Activated CD8-positive, alpha-beta memory T cell treated with anti-CD3 and anti-CD28 coated beads, Interleukin-2, amount 10 ng/mL, durations not matched to agents 7 days and 5 days (primary cell): ENCODE measurements around the gene BTBD10. TPM values are rescaled to one million over a fixed set of nuclear protein-coding genes. Genes with fewer than 3 reads are reported as not detected.

Source experiments
- ATAC-seq: fragments of 150-1000 bp; cut with Tn5 transposase; one replicate; pipeline ENCODE4 v1.10.0; 2021; ENCODE audit warnings: moderate library complexity
- CTCF ChIA-PET: fragments of 350-600 bp; sonication (Branson Sonifier 250); formaldehyde crosslinking; loops from one replicate; lab custom pipeline; 2021; ENCODE audit warnings: antibody characterized with exemption; lab: Charles Lee
- DNase-seq: peaks from one replicate; pipeline ENCODE4 v3.0.0-alpha.2; 2020
- H3K27ac Mint-ChIP-seq: one replicate; pipeline ENCODE4 v1.8.0; 2021; ENCODE audit warnings: mild to moderate bottlenecking, mixed read lengths
- H3K27me3 Mint-ChIP-seq: one replicate; pipeline ENCODE4 v1.8.0; 2021; ENCODE audit warnings: mixed read lengths
- H3K36me3 Mint-ChIP-seq: one replicate; pipeline ENCODE4 v1.8.0; 2021; ENCODE audit warnings: mild to moderate bottlenecking, mixed read lengths
- H3K4me1 Mint-ChIP-seq: one replicate; pipeline ENCODE4 v1.8.0; 2021; ENCODE audit warnings: mixed read lengths
- H3K4me3 Mint-ChIP-seq: one replicate; pipeline ENCODE4 v1.8.0; 2021; ENCODE audit warnings: mild to moderate bottlenecking, moderate library complexity, mixed read lengths
- H3K9me3 Mint-ChIP-seq: one replicate; pipeline ENCODE4 v1.8.0; 2022; ENCODE audit warnings: low read depth, mixed read lengths
- total RNA-seq, 2 experiments: library from RNA; stranded (reverse); gene quantifications; one replicate each; pipeline ENCODE4 v1.2.3, GENCODE V29; 2021

The BTBD10 gene
- total RNA-seq, 2 experiments from 2014 or later = 19.5 to 23.9 TPM

- Mint-ChIP-seq H3K9me3 (no peaks in the 10 kb centered on the region), H3K4me3 (no peak overlapping the region), H3K4me1 (no peaks in the 10 kb centered on the region), H3K27ac (no peak overlapping the region), H3K36me3 (peaks cover 45% of the 10 kb centered on the region), H3K27me3 (no peaks in the 10 kb centered on the region)
- DNase-seq (no peak), ATAC-seq (no peak)
- CTCF ChIA-PET = interaction anchor here (1.9 kb wide), 1 partner anchor 11 kb away, joined by 5 read pairs; no protein-coding TSS in a partner anchor
Measured at GRCh38 chr11:13380731-13381130, 82.3 kb downstream of the BTBD10 start.

DNA sequence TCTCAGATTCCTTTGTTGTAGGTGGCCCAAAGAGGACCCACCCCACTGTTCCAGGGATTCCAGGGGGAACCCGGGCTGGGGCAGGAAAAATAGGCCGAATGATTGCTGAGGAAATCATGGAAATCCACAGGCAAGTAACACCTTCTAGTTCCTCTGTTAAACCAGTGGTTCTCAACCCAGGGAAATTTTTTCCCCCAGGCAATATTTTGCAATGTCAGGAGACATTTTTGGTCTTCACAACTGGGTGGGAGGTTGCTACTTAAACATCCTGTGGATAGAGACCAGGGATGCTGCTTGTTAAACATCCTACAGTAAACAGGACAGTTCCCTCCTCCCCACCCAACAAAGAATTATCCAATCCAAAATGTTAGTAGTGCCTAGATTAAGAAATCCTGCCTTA lies 84.7 kb downstream of the BTBD10 start:
- Mint-ChIP-seq H3K27me3 (no peaks in the 10 kb centered on the region), H3K9me3 (no peaks in the 10 kb centered on the region), H3K4me3 (no peak overlapping the region), H3K36me3 (peaks cover 52% of the 10 kb centered on the region), H3K27ac (no peak overlapping the region), H3K4me1 (no peaks in the 10 kb centered on the region)
- CTCF ChIA-PET = no interaction called here
- ATAC-seq (no peak), DNase-seq (no peak)

DNA sequence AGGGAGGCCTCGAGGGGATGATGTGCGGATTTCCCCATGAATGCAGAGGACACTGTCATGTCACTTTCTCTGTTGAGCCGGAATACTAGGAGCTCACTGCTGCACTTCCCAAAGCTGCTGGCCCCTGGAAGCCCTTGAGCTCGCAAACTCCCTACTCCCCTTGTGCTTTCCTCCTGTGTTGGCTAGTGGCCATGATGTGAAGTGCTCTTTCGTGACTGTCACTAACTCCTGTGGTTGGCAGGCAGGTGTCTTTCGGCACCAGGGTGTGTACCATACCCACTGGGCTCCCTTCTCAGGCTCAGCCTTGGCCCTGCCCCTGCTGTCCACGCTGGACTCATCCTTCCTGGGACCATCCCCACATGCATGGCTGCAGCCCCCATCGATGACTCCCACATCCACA lies 86.2 kb downstream of the BTBD10 start:
- CTCF ChIA-PET = no interaction called here
- no peak for DNase-seq
- Mint-ChIP-seq H3K27ac (no peak overlapping the region), H3K4me3 (no peak overlapping the region), H3K36me3 (peaks cover 47% of the 10 kb centered on the region), H3K27me3 (no peaks in the 10 kb centered on the region), H3K9me3 (no peaks in the 10 kb centered on the region), H3K4me1 (no peaks in the 10 kb centered on the region)
- no peak for ATAC-seq

DNA sequence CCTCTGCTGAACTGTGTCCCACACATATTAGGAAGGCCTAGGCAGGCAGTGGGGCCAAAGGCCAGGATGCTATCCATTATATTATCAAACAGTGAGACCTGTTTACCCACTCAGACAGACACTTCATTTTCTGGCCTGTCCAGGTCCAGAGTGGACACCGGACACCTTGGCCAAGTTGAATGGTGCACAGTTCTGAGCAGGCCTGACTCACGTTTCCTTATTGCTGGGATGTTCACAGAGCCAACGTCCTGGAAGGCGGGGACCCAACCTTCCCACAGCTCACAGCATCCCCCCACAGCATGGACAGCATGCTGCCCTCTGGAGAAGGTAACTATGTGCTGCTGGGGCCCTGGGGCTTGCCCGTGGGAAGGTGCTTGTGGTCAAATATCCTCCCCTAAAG lies 86.6 kb downstream of the BTBD10 start:
- no peaks in the 10 kb centered on the region for H3K27me3 Mint-ChIP-seq
- ATAC-seq = no peak
- H3K4me3 Mint-ChIP-seq = no peak overlapping the region
- H3K27ac Mint-ChIP-seq = no peak overlapping the region
- no peaks in the 10 kb centered on the region for H3K4me1 Mint-ChIP-seq
- H3K36me3 Mint-ChIP-seq = peaks cover 46% of the 10 kb centered on the region
- no peaks in the 10 kb centered on the region for H3K9me3 Mint-ChIP-seq
- CTCF ChIA-PET = interaction anchor here (1.0 kb wide), 1 partner anchor 13 kb away, joined by 3 read pairs; no protein-coding TSS in a partner anchor
- DNase-seq = no peak

DNA sequence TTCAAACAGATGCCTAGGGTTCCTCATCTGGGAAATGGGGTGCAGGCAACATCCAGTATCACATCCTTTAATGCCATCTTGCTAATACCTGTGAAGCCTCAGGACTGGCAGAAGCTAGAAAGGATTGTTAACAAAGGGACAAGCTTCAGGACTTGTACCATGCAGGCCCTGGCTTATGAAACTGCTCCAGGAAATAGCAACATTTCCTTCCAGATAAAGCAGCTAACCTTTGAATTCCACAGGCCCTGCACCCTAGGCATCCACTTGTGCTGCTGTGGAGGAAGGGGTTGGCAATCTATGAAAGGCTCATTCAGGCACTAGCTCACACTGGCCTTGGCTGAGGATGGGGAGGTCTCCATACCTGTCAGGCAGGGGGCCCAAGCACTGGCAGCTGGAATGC lies 87.2 kb downstream of the BTBD10 start:
- Mint-ChIP-seq H3K4me1 (no peaks in the 10 kb centered on the region), H3K4me3 (no peak overlapping the region), H3K27ac (no peak overlapping the region), H3K36me3 (peaks cover 40% of the 10 kb centered on the region), H3K9me3 (no peaks in the 10 kb centered on the region), H3K27me3 (no peaks in the 10 kb centered on the region)
- DNase-seq (no peak), ATAC-seq (no peak)
- CTCF ChIA-PET = interaction anchor here (1.0 kb wide), 1 partner anchor 13 kb away, joined by 3 read pairs; no protein-coding TSS in a partner anchor

DNA sequence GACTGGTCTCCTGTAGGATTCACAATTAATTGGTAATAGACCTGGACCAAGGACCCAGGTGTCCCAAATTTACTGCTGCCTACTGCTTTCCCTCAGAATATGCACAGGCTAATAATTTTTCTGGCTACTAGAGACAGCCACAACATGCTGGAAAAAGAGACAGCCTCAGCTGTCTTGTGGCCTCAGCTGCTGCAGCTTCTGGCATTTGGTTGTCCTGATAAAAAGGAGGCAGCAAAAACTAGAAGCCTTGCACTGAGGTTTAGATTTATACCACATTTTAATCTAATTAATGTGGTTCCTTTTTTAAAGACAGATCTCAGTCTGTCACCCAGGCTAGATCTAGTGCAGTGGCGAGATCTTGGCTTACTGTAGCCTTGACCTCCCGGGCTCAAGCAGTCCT lies 89.8 kb downstream of the BTBD10 start:
- ATAC-seq (no peak), DNase-seq (no peak)
- Mint-ChIP-seq H3K4me3 (no peak overlapping the region), H3K27me3 (no peaks in the 10 kb centered on the region), H3K27ac (no peak overlapping the region), H3K9me3 (no peaks in the 10 kb centered on the region), H3K36me3 (peaks cover 45% of the 10 kb centered on the region), H3K4me1 (no peaks in the 10 kb centered on the region)
- CTCF ChIA-PET = interaction anchor here (1.2 kb wide), 1 partner anchor 163 kb away, joined by 3 read pairs; no protein-coding TSS in a partner anchor

- Mint-ChIP-seq H3K36me3 (peaks cover 39% of the 10 kb centered on the region), H3K4me1 (no peaks in the 10 kb centered on the region), H3K4me3 (no peak overlapping the region), H3K27ac (no peak overlapping the region), H3K27me3 (no peaks in the 10 kb centered on the region), H3K9me3 (no peaks in the 10 kb centered on the region)
- DNase-seq = no peak
- CTCF ChIA-PET = interaction anchor here (1.3 kb wide), 1 partner anchor 126 kb away, joined by 4 read pairs; no protein-coding TSS in a partner anchor
- ATAC-seq = no peak
Measured at GRCh38 chr11:13368041-13368446, 95.0 kb downstream of the BTBD10 start.

DNA sequence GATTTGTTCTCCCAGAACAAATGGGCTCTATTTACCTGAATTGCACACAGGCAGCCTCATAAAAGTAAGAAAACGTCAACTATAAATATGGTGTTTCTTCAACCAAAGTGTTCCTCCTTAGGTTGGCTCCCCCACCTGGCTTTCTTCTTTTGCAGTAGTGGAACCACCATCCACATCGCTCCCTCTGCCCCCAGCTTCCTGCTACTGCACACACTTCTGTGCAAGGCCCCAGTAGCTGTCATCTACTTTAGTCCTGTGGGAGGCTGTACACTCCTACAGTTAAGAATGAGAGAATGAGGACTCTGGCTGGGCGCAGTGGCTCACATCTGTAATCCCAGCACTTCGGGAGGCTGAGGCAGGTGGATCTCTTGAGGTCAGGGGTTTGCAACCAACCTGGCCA lies 95.9 kb downstream of the BTBD10 start:
- no peak for ATAC-seq
- Mint-ChIP-seq H3K36me3 (peaks cover 42% of the 10 kb centered on the region), H3K27me3 (no peaks in the 10 kb centered on the region), H3K4me1 (no peaks in the 10 kb centered on the region), H3K27ac (no peak overlapping the region), H3K9me3 (no peaks in the 10 kb centered on the region), H3K4me3 (no peak overlapping the region)
- no peak for DNase-seq
- CTCF ChIA-PET = interaction anchor here (1.4 kb wide), 1 partner anchor 32 kb away, joined by 4 read pairs; no protein-coding TSS in a partner anchor

DNA sequence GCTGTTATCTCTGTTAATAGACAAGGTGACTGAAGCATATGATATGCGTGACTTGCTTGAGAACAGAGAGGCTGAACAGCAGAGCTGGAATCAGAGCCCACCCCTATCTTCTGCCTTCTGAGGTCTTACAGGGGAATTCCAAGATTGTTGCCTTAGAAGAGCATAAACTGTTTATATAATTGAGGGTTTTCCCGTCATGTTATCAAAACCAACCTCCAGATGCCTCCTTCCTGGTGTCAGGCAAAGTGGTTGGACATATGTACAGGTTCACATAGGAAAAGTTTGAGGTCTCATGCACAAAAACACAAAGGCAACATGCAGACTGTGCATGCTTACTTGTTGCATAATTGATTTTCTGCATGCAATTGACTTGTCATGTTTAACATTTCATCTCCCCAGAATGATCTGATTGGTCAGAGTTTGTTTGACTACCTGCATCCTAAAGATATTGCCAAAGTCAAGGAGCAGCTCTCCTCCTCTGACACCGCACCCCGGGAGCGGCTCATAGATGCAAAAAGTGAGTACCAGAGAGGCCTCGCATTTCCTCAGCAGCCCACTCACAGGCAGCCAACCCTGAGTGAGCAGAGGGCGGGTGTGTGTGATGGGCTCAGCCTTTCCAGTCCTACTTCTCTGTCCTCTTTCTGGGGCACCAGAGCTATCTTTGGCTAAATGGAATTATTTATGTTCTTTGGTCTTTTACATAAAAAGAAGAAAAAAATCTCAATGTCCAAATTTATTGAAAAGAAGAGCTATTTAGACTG lies 96.6 kb downstream of the BTBD10 start:
- DNase-seq = no peak
- Mint-ChIP-seq H3K27me3 (no peaks in the 10 kb centered on the region), H3K9me3 (no peaks in the 10 kb centered on the region), H3K27ac (no peak overlapping the region), H3K36me3 (peaks cover 44% of the 10 kb centered on the region), H3K4me3 (no peak overlapping the region), H3K4me1 (no peaks in the 10 kb centered on the region)
- ATAC-seq = no peak
- CTCF ChIA-PET = interaction anchor here (1.4 to 1.8 kb wide), 2 partner anchors 15 to 31 kb away, joined by 3 to 4 read pairs; no protein-coding TSS in a partner anchor

DNA sequence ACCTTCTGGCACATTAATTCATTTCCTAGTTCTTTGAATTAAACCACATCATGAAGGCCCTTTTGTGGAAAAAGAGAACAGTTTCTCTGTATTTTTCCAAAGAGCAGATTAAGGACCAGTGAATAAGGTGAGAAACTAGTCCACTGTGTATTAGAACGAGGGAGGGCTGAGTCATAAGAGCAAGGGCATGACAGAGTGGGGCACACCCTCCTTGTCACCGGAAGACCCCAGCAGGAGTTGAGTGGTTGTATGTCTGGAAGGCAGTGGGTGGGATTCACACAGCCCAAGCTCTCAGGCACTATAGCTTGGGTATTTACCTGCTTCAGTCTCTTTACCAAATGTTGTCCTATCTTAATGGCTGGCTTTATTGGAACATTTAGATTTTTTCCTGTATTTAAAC lies 98.6 kb downstream of the BTBD10 start:
- no peaks in the 10 kb centered on the region for H3K9me3 Mint-ChIP-seq
- H3K4me1 Mint-ChIP-seq = no peaks in the 10 kb centered on the region
- no peaks in the 10 kb centered on the region for H3K27me3 Mint-ChIP-seq
- CTCF ChIA-PET = interaction anchor here (1.0 to 1.8 kb wide), 3 partner anchors 17 to 79 kb away, joined by 3 read pairs; no protein-coding TSS in a partner anchor
- no peak for DNase-seq
- H3K36me3 Mint-ChIP-seq = peaks cover 53% of the 10 kb centered on the region
- H3K4me3 Mint-ChIP-seq = no peak overlapping the region
- no peak for ATAC-seq
- H3K27ac Mint-ChIP-seq = no peak overlapping the region

GRCh38 chr11:13362596-13363109 lies 100.4 kb downstream of the BTBD10 start:
- no peak overlapping the region for H3K4me3 Mint-ChIP-seq
- no peak overlapping the region for H3K27ac Mint-ChIP-seq
- CTCF ChIA-PET = interaction anchor here (1.0 to 1.3 kb wide), 2 partner anchors 24 to 108 kb away, joined by 3 to 4 read pairs; no protein-coding TSS in a partner anchor
- no peaks in the 10 kb centered on the region for H3K9me3 Mint-ChIP-seq
- no peaks in the 10 kb centered on the region for H3K4me1 Mint-ChIP-seq
- DNase-seq = no peak
- peaks cover 50% of the 10 kb centered on the region for H3K36me3 Mint-ChIP-seq
- H3K27me3 Mint-ChIP-seq = no peaks in the 10 kb centered on the region
- no peak for ATAC-seq

- CTCF ChIA-PET = no interaction called here
- DNase-seq (no peak), ATAC-seq (no peak)
- Mint-ChIP-seq H3K4me3 (no peak overlapping the region), H3K9me3 (no peaks in the 10 kb centered on the region), H3K27ac (no peak overlapping the region), H3K27me3 (no peaks in the 10 kb centered on the region), H3K36me3 (peaks cover 53% of the 10 kb centered on the region), H3K4me1 (no peaks in the 10 kb centered on the region)
Measured at GRCh38 chr11:13358596-13359270, 104.3 kb downstream of the BTBD10 start.

DNA sequence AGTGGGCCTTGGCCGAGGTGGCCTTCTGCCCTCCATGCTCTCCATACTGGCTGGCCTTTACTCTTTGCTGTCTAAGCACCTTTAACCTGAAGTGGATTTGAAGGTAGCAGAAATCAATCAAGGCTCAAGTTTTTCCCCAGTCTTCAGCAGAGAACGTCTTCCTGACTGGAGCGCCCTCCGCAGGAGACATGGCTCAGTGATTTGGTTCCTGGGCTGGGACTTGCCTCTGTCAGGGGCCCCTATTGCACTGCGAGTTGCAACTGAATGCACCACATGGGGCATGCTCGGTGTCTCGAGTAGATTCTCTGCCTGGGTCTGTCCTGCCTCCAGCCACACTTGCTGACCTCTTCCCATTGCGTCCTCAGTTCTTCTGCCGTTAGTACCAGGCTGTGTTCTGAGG lies 105.8 kb downstream of the BTBD10 start:
- Mint-ChIP-seq H3K27ac (no peak overlapping the region), H3K27me3 (no peaks in the 10 kb centered on the region), H3K4me3 (no peak overlapping the region), H3K36me3 (peaks cover 45% of the 10 kb centered on the region), H3K4me1 (no peaks in the 10 kb centered on the region), H3K9me3 (no peaks in the 10 kb centered on the region)
- DNase-seq = no peak
- CTCF ChIA-PET = no interaction called here
- no peak for ATAC-seq
